GM12892 (cell line): Measurements from ENCODE around the gene KCNJ6.
"Not testable (repeated sequence)": the region's sequence is repeated elsewhere in the genome, so short reads cannot be mapped to it uniquely, and the experiment has no call there.

Source experiments
- DNase-seq: peaks from one replicate; pipeline ENCODE4 v3.0.0; 2011; ENCODE audit not compliant: insufficient read length
- FAIRE-seq: peaks from 2 replicates; lab custom pipeline; 2011; peaks lifted over from hg19 to GRCh38; lab: Jason Lieb, UNC
- POLR2A ChIP-seq: IDR thresholded peaks from 2 replicates; pipeline ENCODE4 v1.6.1; 2011; ENCODE audit warnings: low read depth, low read length, control low read depth
- POLR2AphosphoS5 ChIP-seq: IDR thresholded peaks from 2 replicates; pipeline ENCODE4 v1.6.1; 2011; ENCODE audit warnings: low read depth, low read length, control low read depth
- TAF1 ChIP-seq: IDR thresholded peaks from 2 replicates; pipeline ENCODE4 v1.6.1; 2011; ENCODE audit warnings: low read depth, mild to moderate bottlenecking, control low read depth, low read length, borderline replicate concordance

Gene KCNJ6

GRCh38 chr21:37655611-37656300, 260.5 kb downstream of the KCNJ6 start:
- DNase-seq (no peak), FAIRE-seq (no peak)
- TF ChIP-seq POLR2A (no peak), TAF1 (no peak)

GRCh38 chr21:37654596-37654995, 261.7 kb downstream of the KCNJ6 start:
- DNase-seq, result no peak
- FAIRE-seq, result no peak
- TF ChIP-seq POLR2A (no peak), POLR2AphosphoS5 (no peak), TAF1 (no peak)

GRCh38 chr21:37653201-37653600, 263.1 kb downstream of the KCNJ6 start:
- no peak for FAIRE-seq
- TF ChIP-seq TAF1 (no peak), POLR2AphosphoS5 (no peak), POLR2A (no peak)
- DNase-seq, result no peak

DNA sequence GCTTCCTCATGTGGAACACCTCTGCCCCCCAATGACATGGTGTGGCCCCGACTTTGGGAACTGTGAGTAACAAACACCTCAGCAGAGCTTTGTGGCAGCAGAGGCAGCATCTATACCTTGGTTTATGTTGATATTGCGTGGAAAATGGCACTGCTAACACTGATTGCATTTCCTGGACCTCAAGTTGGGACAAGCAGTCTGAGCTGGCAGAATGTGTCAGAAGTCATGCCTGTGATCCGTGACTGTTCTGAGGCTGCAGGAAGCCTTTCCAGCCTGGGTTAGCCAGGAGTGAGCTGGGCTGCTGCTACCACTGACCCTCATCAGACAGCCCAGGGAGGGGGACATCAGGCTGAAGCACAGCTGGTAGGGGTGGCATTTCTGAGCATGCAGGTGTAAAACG, 268.5 kb downstream of the KCNJ6 start:
- no peak for FAIRE-seq
- no peak for TF ChIP-seq POLR2AphosphoS5
- TF ChIP-seq POLR2A, result no peak
- no peak for TF ChIP-seq TAF1
- DNase-seq, result no peak

DNA sequence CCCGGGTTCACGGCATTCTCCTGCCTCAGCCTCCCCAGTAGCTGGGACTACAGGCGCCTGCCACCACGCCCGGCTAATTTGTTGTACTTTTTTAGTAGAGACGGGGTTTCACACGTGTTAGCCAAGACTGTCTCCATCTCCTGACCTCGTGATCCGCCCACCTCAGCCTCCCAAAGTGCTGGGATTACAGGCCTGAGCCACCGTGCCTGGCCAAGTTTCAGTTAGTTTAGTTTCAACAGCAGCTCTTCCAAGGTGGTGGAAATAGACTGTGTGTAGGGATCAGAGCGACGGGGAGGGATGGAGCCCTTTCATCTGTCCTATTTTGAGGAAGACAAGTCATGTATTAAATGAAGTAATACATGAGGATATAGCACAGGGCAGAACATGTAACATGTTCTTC, 269.5 kb downstream of the KCNJ6 start:
- FAIRE-seq, DNase-seq: not testable (repeated sequence)

DNA sequence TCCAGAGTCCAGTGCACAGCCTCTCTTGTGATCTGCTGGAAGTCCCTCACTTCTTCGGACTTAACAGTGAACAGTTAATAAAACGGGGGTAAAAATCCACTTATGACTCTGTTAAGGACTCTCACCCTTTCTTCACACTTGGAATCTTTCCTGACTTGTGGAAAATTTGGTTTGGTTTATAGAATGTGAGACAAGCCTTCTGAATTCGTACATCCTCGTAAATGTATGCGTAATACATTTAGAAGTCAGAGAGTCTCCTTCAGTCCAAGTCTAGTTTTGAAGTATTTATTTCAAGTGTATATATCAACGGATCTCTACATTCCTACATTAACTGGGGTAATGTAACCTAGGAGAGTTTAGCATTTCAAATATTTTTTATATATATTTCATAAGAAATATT, 270.4 kb downstream of the KCNJ6 start:
- TF ChIP-seq TAF1, result no peak
- no peak for TF ChIP-seq POLR2AphosphoS5
- no peak for TF ChIP-seq POLR2A
- DNase-seq (no peak), FAIRE-seq (no peak)

- no peak for DNase-seq
- FAIRE-seq, result no peak
- no peak for TF ChIP-seq POLR2AphosphoS5
- TF ChIP-seq TAF1, result no peak
- TF ChIP-seq POLR2A, result no peak
Measured at GRCh38 chr21:37644636-37645035, 271.6 kb downstream of the KCNJ6 start.

- DNase-seq, FAIRE-seq: not testable (repeated sequence)
Measured at GRCh38 chr21:37643862-37644261, 272.4 kb downstream of the KCNJ6 start.

DNA sequence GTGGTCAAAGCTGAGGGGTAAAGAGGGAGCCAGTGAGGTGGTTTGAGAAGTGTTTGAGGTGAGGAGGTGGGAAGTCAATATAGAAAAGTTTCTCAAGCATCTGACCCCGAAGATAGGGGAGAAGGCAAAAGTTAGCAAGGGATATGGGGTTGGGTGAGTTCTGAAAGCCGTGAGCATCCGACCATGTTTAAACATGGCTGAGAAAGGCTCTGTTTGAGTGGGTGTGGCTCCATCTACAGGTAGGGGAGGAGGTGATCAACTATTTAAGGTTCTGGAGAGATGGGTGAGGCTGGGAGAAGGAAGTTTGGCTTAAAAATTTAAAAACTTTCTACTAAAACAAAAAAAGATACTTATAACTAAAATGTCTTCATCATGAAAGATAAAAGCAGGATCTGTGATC, 273.8 kb downstream of the KCNJ6 start:
- DNase-seq (no peak), FAIRE-seq (no peak)
- TF ChIP-seq TAF1 (no peak), POLR2A (no peak), POLR2AphosphoS5 (no peak)

GRCh38 chr21:37639756-37640155, 276.5 kb downstream of the KCNJ6 start:
- DNase-seq, result no peak
- FAIRE-seq, result no peak
- TF ChIP-seq POLR2AphosphoS5 (no peak), TAF1 (no peak), POLR2A (no peak)

DNA sequence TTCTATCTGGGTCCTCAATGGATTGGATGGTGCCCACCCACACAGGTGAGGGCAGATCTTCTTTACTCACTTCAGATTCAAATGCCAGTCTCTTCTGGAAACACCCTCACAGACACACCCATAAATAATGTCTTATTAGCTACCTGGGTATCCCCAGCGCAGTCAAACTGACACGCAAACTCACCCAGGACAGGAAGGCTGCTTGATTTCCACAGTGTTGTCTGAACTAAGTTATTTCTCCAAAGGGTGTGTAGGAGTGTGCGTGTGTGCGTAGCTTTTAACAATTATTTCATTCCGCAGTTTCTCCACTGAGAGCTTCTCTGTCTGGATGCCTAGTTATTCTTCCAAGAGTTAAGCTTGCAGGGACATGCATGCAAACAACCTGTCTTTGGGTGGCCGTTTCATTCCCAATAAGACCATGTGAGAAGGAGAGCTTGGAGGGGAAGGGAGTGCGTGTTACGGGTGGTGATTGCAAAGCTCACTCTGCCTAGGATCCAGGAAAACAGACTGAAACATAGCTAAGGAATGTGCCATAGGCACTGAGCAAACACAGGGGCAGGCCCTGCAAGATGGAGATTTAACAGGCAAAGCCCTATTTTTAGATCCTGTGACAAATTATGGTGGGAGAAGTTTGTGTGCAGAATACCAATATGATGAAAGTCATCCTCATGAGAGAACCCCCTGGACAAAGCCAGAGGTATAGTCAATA, 280.0 kb downstream of the KCNJ6 start:
- FAIRE-seq, result no peak
- TF ChIP-seq POLR2AphosphoS5, result no peak
- no peak for DNase-seq

DNA sequence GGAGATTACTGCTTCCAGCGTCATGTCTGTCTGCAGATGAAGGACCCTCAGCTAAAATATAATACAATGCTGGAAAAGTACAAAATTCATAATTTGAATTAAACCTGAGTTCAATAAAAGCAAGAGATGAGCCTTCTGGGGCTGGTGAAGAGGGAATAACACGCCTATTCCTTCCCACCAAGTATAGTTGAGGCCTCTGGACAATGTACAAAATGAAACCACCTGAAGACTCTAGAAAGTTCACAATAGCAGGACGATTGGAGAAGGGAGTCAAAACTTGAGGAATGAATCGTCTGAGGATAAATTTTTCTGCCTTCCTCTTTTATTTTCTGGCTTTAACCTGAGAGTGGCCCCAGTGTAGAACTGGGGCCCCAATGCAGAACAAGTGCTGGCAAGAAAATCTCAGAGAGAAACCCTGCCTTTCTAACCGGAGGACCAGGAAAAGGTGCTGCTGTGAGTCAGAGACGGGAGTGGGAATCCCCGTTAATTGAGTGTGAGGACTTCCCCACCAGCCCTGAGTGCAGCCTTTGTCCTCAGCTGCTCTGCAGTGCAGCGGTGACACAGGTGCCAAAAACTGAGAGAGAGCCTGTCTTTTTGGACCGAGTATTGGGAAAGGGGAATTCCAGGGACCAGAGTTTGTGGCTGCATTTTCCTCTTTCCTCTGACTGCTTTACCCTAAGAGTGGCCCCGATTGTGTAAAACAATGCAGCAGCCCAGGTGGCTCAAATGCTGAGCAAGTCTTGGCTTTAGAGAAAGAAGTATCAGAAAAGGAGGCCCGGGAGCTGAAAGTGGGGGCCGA, 284.7 kb downstream of the KCNJ6 start:
- DNase-seq (no peak), FAIRE-seq (peak; percentile 83)
- no peak for TF ChIP-seq TAF1
- no peak for TF ChIP-seq POLR2AphosphoS5
- no peak for TF ChIP-seq POLR2A

DNA sequence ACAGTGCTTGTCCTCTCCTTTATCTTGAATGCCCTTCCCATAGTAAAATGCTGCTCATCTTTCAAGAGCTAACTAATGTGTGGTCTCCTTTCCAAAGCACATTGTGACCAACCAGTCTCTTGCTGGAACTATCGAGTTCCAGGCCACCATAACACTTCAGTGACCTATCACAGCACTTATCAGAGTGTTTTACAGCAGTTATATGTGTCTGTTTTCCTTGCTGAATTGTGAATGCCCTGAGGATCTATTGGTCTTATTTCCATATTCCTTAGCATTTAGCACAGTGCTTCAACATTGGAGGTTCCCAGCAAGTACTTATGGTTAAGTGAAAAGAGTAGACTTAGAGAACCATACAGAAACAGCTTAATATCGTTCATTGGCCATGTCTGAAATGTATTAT, 285.4 kb downstream of the KCNJ6 start:
- FAIRE-seq, result peak; percentile 72
- TF ChIP-seq TAF1 (no peak), POLR2A (no peak), POLR2AphosphoS5 (no peak)
- DNase-seq, result no peak
